ENCODE measurements around the gene ATP13A4. TPM values are rescaled to one million over a fixed set of nuclear protein-coding genes. Genes with fewer than 3 reads are reported as not detected.

Gene ATP13A4
- total and polyA plus RNA-seq, 2 of the 4 experiments (the other 2 are of a cell fraction): under 0.01 TPM; not detected in 1

- dilution Hi-C loops (cut with HindIII; ENCODE audit: low sequenced_read_pairs, unreplicated experiment): no loop called here
- H3K4me1 ChIP-seq (ENCODE audit: control insufficient read depth, insufficient read depth, low read length): no peaks in the 10 kb centered on the region
- POLR2A ChIA-PET (ENCODE audit: unreplicated experiment): no interaction called here
Measured at GRCh38 chr3:193389335-193389734, 165.4 kb downstream of the ATP13A4 start.

More at GRCh38 chr3:193389335-193389734, 165.4 kb downstream of the ATP13A4 start:
- Histone ChIP-seq H3K9me3 (ENCODE audit: control insufficient read depth, insufficient read depth, low read length) (peaks cover 9% of the 10 kb centered on the region), H2AK5ac (ENCODE audit: low read depth, low read length) (no peak overlapping the region), H3K4me2 (ENCODE audit: low read depth, low read length) (no peak overlapping the region), H3K27ac (ENCODE audit: insufficient read depth, low read length) (no peak overlapping the region), H3K9me1 (ENCODE audit: insufficient read depth, low read length) (no peaks in the 10 kb centered on the region), H4K8ac (ENCODE audit: low read depth in 2 of 2, low read length in 2 of 2) (no peak overlapping the region), H2BK20ac (ENCODE audit: low read depth, low read length) (no peak overlapping the region), H4K20me1 (ENCODE audit: insufficient read depth, low read length) (no peaks in the 10 kb centered on the region), H2BK15ac (ENCODE audit: low read depth, low read length) (no peak overlapping the region), H3K56ac (ENCODE audit: extremely low read depth, insufficient read depth, low read length) (no peak overlapping the region), H3K18ac (ENCODE audit: low read depth, low read length) (no peak overlapping the region), H3K79me1 (ENCODE audit: low read depth in 1 of 2, low read length in 2 of 2) (no peaks in the 10 kb centered on the region), H2BK120ac (ENCODE audit: low read depth, low read length) (no peak overlapping the region), H2AFZ (replicated peaks; ENCODE audit: low read length, poor library complexity) (no peak overlapping the region), H3K27me3 (ENCODE audit: control insufficient read depth, insufficient read depth, low read length) (no peaks in the 10 kb centered on the region), H2BK5ac (ENCODE audit: low read depth, low read length, poor library complexity, severe bottlenecking) (no peak overlapping the region), H3K36me3 (ENCODE audit: control insufficient read depth, insufficient read depth, low read length) (no peaks in the 10 kb centered on the region), H4K91ac (ENCODE audit: insufficient read depth, low read depth, low read length) (no peak overlapping the region), H3K4me3 (ENCODE audit: insufficient read depth, low read depth, low read length) (no peak overlapping the region), H3K14ac (replicated peaks; ENCODE audit: low read depth, low read length) (no peak overlapping the region), H4K5ac (ENCODE audit: low read depth, low read length) (no peak overlapping the region), H3K4ac (ENCODE audit: low read depth, low read length) (no peak overlapping the region), H3K23ac (ENCODE audit: low read depth, low read length) (no peak overlapping the region), H3K9ac (ENCODE audit: low read depth, low read length) (no peak overlapping the region), H2AK9ac (replicated peaks; ENCODE audit: low read depth, low read length, poor library complexity) (no peak overlapping the region)
- CTCF ChIA-PET: no interaction called here
- TF ChIP-seq MXI1 (IDR thresholded peaks at IDR 0.05; ENCODE audit: borderline replicate concordance, low read depth, low read length): no peak
- no peak for TF ChIP-seq MAZ (IDR thresholded peaks at IDR 0.05; ENCODE audit: borderline replicate concordance, low read depth, low read length)
- no peak for TF ChIP-seq CEBPB (IDR thresholded peaks at IDR 0.05; ENCODE audit: low read depth, low read length)
- TF ChIP-seq CTCF (conservative IDR thresholded peaks at IDR 0.05; ENCODE audit: low read depth, low read length): no peak
- TF ChIP-seq NFE2L2 (IDR thresholded peaks at IDR 0.05; ENCODE audit: low read depth, low read length): no peak
- TF ChIP-seq RFX5 (IDR thresholded peaks at IDR 0.05; ENCODE audit: low read depth, low read length): no peak
- no peak for TF ChIP-seq RCOR1 (IDR thresholded peaks at IDR 0.05; ENCODE audit: insufficient replicate concordance, low read length)
- TF ChIP-seq FOS (IDR thresholded peaks at IDR 0.05; ENCODE audit: low read depth, low read length): no peak
- TF ChIP-seq POLR2A (IDR thresholded peaks at IDR 0.05; ENCODE audit: low read depth, low read length): no peak
- no peak for TF ChIP-seq ELK1 (IDR thresholded peaks at IDR 0.05; ENCODE audit: borderline replicate concordance, low read depth, low read length)
- TF ChIP-seq BHLHE40 (IDR thresholded peaks at IDR 0.05; ENCODE audit: low read depth, low read length): no peak
- no peak for TF ChIP-seq SMC3 (IDR thresholded peaks at IDR 0.05; ENCODE audit: low read depth, low read length)
- no peak for TF ChIP-seq RAD21 (IDR thresholded peaks at IDR 0.05; ENCODE audit: low read length)
- TF ChIP-seq USF2 (IDR thresholded peaks at IDR 0.05; ENCODE audit: low read depth, low read length): no peak
- TF ChIP-seq MAFK (IDR thresholded peaks at IDR 0.05; ENCODE audit: low read depth, low read length): no peak
- TF ChIP-seq CHD1 (IDR thresholded peaks at IDR 0.05; ENCODE audit: low read depth, low read length): no peak
- ATAC-seq (ENCODE audit: low read depth): no peak
- no peak for DNase-seq
- intact Hi-C loops (cut with micrococcal nuclease) (no loop called here), in situ Hi-C loops (cut with MboI; ENCODE audit: low sequenced_read_pairs) (no loop called here)
- BruUV-seq (replicated peaks): no TSS peak
- no CpG with 5 or more reads among the region's 2 CpGs for WGBS, 2 experiments (ENCODE audit: extremely low coverage in 2 of 2, insufficient read length in 1 of 2)

All from IMR-90 (cell line).